ENCODE measurements around the gene ERAP2.
A peak's percentile ranks its signal among the peaks of the same experiment; 100 is the strongest.

The ERAP2 gene

GRCh38 chr5:96893342-96893741 is 17.0 kb downstream of the ERAP2 start:
- DNase-seq (ENCODE audit: low read depth): no peak
- TF ChIP-seq, protein P1, sequence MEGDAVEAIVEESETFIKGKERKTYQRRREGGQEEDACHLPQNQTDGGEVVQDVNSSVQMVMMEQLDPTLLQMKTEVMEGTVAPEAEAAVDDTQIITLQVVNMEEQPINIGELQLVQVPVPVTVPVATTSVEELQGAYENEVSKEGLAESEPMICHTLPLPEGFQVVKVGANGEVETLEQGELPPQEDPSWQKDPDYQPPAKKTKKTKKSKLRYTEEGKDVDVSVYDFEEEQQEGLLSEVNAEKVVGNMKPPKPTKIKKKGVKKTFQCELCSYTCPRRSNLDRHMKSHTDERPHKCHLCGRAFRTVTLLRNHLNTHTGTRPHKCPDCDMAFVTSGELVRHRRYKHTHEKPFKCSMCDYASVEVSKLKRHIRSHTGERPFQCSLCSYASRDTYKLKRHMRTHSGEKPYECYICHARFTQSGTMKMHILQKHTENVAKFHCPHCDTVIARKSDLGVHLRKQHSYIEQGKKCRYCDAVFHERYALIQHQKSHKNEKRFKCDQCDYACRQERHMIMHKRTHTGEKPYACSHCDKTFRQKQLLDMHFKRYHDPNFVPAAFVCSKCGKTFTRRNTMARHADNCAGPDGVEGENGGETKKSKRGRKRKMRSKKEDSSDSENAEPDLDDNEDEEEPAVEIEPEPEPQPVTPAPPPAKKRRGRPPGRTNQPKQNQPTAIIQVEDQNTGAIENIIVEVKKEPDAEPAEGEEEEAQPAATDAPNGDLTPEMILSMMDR (IDR thresholded peaks at IDR 0.05; ENCODE audit: insufficient read depth, low read depth, low read length, missing control alignments): no peak
- no peak overlapping the region for H3K4me3 ChIP-seq (ENCODE audit: low read depth, low read length)

- TF ChIP-seq, protein P1 (IDR thresholded peaks at IDR 0.05; ENCODE audit: insufficient read depth, low read depth, low read length, missing control alignments): no peak
- peak; percentile 48 for DNase-seq (ENCODE audit: low read depth)
- H3K4me3 ChIP-seq (ENCODE audit: low read depth, low read length): peak overlapping the region; percentile 62
These were observed 20.0 kb downstream of the ERAP2 start for GRCh38 chr5:96896276-96896675.

DNA sequence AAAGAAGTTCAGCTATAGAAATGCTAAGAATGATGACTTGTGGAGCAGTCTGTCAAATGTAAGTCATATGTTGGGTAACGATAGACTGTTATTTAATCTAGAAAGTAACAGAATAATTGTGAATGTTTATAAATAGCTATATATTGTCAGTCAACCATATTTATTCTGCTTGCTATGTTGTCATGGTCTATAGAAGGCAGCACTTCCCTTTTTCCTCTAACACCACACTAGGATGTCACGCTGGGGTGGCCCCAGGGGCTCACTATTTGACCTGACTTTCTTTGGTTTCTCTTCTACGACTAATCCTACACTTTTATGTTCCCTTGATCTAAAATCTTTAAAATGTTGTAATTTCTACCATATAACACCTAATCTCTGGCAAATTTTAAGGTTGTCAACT is 20.5 kb downstream of the ERAP2 start:
- TF ChIP-seq, protein P1 (IDR thresholded peaks at IDR 0.05; ENCODE audit: insufficient read depth, low read depth, low read length, missing control alignments): no peak
- peak; percentile 80 for DNase-seq (ENCODE audit: low read depth)
- H3K4me3 ChIP-seq (ENCODE audit: low read depth, low read length): peak overlapping the region; percentile 62

DNA sequence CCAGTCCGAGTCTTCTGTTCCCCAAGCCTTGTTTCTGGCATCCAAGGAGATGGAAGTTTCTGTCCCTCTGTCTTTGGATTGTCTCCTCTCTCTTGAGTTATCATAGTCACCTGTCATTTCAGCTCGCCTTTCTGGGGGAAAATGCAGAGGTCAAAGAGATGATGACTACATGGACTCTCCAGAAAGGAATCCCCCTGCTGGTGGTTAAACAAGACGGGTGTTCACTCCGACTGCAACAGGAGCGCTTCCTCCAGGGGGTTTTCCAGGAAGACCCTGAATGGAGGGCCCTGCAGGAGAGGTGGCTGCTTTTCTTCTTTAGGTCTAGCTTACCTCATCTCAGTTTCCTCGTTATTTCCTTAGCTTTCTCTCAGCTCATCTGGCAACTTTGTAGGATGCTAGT is 25.1 kb downstream of the ERAP2 start:
- DNase-seq (ENCODE audit: low read depth): peak; percentile 57
- TF ChIP-seq, protein P1 (IDR thresholded peaks at IDR 0.05; ENCODE audit: insufficient read depth, low read depth, low read length, missing control alignments): peak; percentile 11
- no peak overlapping the region for H3K4me3 ChIP-seq (ENCODE audit: low read depth, low read length)

DNA sequence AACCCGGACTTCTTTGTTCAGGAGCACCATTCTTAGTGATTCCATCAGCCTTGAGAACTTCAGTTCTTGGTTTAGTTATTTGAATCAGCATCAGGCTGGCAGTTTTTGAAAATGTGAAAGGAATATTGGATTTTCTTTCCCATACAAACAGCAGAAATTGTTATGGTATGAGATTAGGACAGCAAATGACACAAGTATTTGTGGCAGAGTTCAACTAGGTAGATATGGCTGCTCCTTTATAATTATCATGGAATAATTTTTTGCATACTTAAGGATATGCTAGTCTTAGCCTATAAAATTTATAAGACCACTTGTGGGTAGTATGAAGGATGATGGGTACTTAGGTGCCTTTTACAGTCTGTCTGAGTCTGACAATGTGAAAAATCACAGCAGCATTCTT is 25.5 kb downstream of the ERAP2 start:
- TF ChIP-seq, protein P1 (IDR thresholded peaks at IDR 0.05; ENCODE audit: insufficient read depth, low read depth, low read length, missing control alignments): no peak
- H3K4me3 ChIP-seq (ENCODE audit: low read depth, low read length): no peak overlapping the region
- DNase-seq (ENCODE audit: low read depth): no peak

GRCh38 chr5:96902876-96903275 is 26.6 kb downstream of the ERAP2 start:
- no peak overlapping the region for H3K4me3 ChIP-seq (ENCODE audit: low read depth, low read length)
- TF ChIP-seq, protein P1 (IDR thresholded peaks at IDR 0.05; ENCODE audit: insufficient read depth, low read depth, low read length, missing control alignments): no peak
- no peak for DNase-seq (ENCODE audit: low read depth)

GRCh38 chr5:96903300-96903699 is 27.0 kb downstream of the ERAP2 start:
- DNase-seq (ENCODE audit: low read depth): no peak
- TF ChIP-seq, protein P1 (IDR thresholded peaks at IDR 0.05; ENCODE audit: insufficient read depth, low read depth, low read length, missing control alignments): no peak
- H3K4me3 ChIP-seq (ENCODE audit: low read depth, low read length): no peak overlapping the region
